Left ventricle myocardium superior (tissue), 1 donor: ENCODE results near the gene VPS41. TPM values are rescaled to one million over a fixed set of nuclear protein-coding genes. Genes with fewer than 3 reads are reported as not detected.

Source experiments
- ATAC-seq: fragments of 200-7000 bp; cut with Tn5 transposase; one replicate; pipeline ENCODE4 v1.9.1; 2020; ENCODE audit warnings: mild to moderate bottlenecking, moderate library complexity
- DNase-seq: peaks from one replicate; pipeline ENCODE4 v3.0.0-alpha.2; 2020
- intact Hi-C: fragments of 100-400 bp; cut with micrococcal nuclease; formaldehyde crosslinking; loops from one replicate; pipeline ENCODE4 v1.11.0; 2022
- total RNA-seq: library from RNA; stranded (reverse); fragmentation: NEBNext Ultra II Directional; extraction: Animal tissue kit (Norgen Biotek cat#: 25700); gene quantifications from one replicate; pipeline ENCODE4 v1.2.1, GENCODE V29; 2021
- donor health status: DM: no; HTN: yes; CAD: no; lungs with severe emphysema.

VPS41 gene
- total RNA-seq, 1 donor from 2014 or later = 33.7 TPM

DNA sequence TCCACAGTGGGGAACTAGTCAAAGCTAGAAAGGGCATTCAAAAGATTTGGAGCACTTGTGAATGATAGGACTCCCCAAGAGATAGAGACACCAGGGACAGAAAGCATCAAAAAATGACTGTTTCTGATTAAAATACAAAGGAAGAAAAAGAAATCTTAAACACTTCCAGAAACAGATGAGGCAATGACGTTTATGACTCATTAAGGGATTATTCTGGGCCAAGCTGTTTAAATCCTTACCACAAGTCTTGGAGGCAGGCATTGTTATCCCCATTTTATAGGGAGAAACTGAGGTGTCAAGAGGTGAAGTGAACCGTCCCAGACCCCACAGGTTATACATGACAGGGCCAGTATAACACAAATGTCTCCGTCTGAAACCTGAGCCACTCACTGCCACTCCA, 209.5 kb downstream of the VPS41 start:
- intact Hi-C loops = no loop called here
- ATAC-seq (no peak), DNase-seq (no peak)

- ATAC-seq (no peak), DNase-seq (no peak)
- intact Hi-C loops = no loop called here
Measured at GRCh38 chr7:38694326-38694725, 214.7 kb downstream of the VPS41 start.

DNA sequence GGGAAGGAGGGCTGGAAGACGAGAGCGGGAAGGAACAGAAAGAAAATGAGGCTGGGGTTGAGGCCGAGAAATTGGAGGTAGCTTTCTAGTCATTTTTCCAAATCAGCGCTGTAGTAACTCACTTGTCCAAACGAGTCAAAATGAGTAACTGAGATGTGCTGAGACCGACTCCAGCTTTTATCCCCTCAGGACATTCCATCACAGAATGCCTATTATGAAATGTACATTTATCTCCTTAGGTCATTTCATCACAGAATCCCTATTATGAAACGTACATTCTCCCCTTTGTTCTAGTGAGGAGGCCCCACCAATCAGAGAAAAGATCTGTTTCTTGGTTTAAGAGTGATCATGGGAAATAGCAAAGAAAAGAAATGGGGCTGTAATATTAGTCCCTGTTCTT, 222.1 kb downstream of the VPS41 start:
- no peak for DNase-seq
- ATAC-seq = no peak
- intact Hi-C loops = no loop called here

DNA sequence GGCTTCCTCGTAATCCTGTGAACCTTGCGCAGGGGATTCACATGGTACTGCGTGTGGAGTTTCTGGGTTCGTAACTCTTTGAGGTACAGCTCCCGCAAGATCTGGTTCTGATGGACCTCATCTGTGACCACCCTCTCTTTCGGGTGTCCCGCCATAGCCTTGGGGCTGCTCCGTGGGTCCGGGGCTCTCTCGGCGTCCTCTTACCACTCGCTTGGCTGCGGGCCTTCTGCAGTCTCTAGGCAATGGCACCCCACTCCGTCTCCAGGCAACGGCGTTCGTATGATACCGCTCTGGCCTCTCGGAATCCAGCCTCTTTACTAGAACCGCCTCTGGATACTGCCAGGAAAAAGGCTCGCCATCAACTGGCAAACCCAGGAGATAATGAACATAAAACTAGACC, 223.1 kb downstream of the VPS41 start:
- no peak for ATAC-seq
- intact Hi-C loops = no loop called here
- DNase-seq = no peak

- DNase-seq (no peak), ATAC-seq (no peak)
- intact Hi-C loops = no loop called here
Measured at GRCh38 chr7:38682606-38683005, 226.4 kb downstream of the VPS41 start.

DNA sequence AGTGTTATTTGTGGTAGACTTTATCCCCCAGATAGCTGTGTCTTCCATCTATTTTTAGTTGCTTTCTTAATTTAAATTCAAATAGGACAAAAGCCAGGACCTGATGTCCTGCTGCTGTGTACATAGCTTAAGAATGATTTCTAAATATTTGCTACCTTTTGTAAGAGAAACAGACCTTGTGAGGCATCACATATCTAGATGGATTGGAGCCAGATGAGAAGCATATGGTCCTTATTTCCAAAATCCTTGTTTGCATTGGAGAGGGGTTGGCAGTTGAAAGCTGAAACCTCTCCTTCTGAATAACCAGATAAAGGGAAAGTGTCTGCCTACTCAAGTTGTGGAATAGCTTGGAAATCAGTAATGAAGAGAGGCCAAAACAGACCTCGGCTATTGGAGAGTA, 227.1 kb downstream of the VPS41 start:
- DNase-seq = no peak
- intact Hi-C loops = no loop called here
- peak; percentile 46 for ATAC-seq

GRCh38 chr7:38679419-38679818, 229.6 kb downstream of the VPS41 start:
- DNase-seq (no peak), ATAC-seq (no peak)
- intact Hi-C loops = no loop called here

GRCh38 chr7:38678698-38679054, 230.3 kb downstream of the VPS41 start:
- intact Hi-C loops = no loop called here
- no peak for DNase-seq
- ATAC-seq = no peak

- intact Hi-C loops = no loop called here
- ATAC-seq (no peak), DNase-seq (no peak)
Measured at GRCh38 chr7:38677981-38678697, 230.9 kb downstream of the VPS41 start.

- DNase-seq (no peak), ATAC-seq (peak; percentile 42)
- intact Hi-C loops = no loop called here
Measured at GRCh38 chr7:38675494-38676106, 233.4 kb downstream of the VPS41 start.

- intact Hi-C loops = no loop called here
- ATAC-seq = no peak
- DNase-seq = no peak
Measured at GRCh38 chr7:38674513-38674912, 234.5 kb downstream of the VPS41 start.

DNA sequence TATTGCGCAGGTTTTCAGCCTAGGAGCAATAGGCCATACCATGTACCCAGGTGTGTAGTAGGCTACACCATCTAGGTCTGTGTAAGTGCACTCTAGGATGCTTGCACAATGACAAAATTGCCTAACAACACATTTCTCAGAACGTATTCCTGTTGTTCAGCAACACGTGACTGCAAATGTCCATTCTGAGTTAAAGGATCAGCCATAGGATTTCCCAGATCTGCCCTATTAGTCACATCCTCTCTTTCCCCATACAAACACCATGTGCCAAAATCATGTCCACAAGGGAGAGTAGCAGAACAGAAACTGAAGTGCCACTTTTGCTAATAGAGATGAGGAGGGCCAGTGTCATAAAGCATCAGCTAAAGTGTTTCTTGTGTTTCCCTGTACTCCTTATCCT, 235.2 kb downstream of the VPS41 start:
- intact Hi-C loops = no loop called here
- peak; percentile 67 for ATAC-seq
- DNase-seq = no peak

Other genes starting within 250 kb of the VPS41 start
- not detected for gene POU6F2, start 68.7 kb upstream of the VPS41 start, total RNA-seq